HG02981 (cell line): ENCODE data around the gene ARHGAP29.

ENCODE experiments used
- ATAC-seq: cut with Tn5 transposase; IDR thresholded peaks from one replicate; pipeline ENCODE4 v1.9.1; 2021; ENCODE audit warnings: mild to moderate bottlenecking, moderate library complexity; ENCODE audit not compliant: unreplicated experiment

The ARHGAP29 gene

GRCh38 chr1:94126651-94127050 lies 110.7 kb downstream of the ARHGAP29 start:
- ATAC-seq, result no peak

- ATAC-seq, result no peak
Measured at GRCh38 chr1:94125551-94126514, 111.6 kb downstream of the ARHGAP29 start.

- ATAC-seq, result no peak
Measured at GRCh38 chr1:94124538-94124937, 112.8 kb downstream of the ARHGAP29 start.

DNA sequence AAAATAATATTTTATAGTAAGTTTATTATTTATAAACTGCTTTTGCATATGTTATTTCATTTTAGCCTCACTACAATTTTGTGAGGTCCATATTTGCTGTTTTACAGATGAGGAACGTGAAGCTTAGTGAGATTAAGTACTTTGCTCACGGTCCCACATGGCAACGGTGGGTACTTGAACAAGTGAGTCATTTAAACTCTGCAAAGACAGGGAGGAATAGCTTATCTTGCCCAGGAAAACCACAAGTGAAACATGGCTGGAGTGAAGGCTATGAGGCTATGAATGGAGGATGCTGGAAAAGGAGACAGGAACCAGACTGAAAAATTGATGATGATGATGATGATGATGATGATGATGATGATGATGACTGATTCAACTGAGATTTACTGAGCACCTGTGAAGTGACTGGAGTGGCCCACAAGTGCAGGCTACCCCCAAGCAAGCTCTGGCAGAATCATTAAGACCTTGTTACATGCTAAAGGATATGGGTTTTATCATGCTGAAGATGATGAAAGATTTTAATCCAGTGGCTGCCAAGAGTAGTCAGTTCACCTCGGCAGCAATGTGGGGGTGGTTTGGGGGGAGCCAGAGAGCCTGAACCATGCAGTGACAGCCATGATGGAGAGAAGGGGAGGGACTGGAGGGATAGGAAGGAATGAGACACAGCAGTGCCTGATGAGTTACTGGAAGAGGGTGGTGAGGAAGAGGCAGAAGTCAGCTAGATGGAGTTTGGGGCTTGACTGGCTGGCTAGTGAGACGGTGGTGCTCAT lies 115.0 kb downstream of the ARHGAP29 start:
- ATAC-seq, result no peak
